ENCODE measurements around the gene TRAPPC2B. TPM values are rescaled to one million over a fixed set of nuclear protein-coding genes. Genes with fewer than 3 reads are reported as not detected.

Gene TRAPPC2B
- total and polyA plus RNA-seq, 8 donors: 8.2 to 16.0 (median 13.6) TPM

- DNase-seq (no peak), ATAC-seq (no peak)
- H3K9me3 ChIP-seq: peaks cover 0 to 24% of the 10 kb centered on the region in 2 donors
- no peak for TF ChIP-seq CTCF (IDR thresholded peaks at IDR 0.05)
- peaks cover 0 to 38% of the 10 kb centered on the region in 2 donors for H3K36me3 ChIP-seq
- intact Hi-C loops (cut with DNase I): no loop called here
- H3K4me3 ChIP-seq: peak overlapping the region; percentile 76 to 95
- peaks cover 6 to 16% of the 10 kb centered on the region in 2 donors for H3K4me1 ChIP-seq
- no peak overlapping the region for H3K27ac ChIP-seq
- H3K27me3 ChIP-seq: no peaks in the 10 kb centered on the region
These were observed 11.5 kb upstream of the TRAPPC2B start for GRCh38 chr19:57351867-57352266.

- no peak for ATAC-seq
These were observed 7.4 kb upstream of the TRAPPC2B start for GRCh38 chr19:57355916-57356315.

GRCh38 chr19:57357406-57357805, 5.9 kb upstream of the TRAPPC2B start:
- DNase-seq: no peak
- no peak overlapping the region for H3K27ac ChIP-seq
- H3K4me3 ChIP-seq: no peak overlapping the region
- no peaks in the 10 kb centered on the region for H3K27me3 ChIP-seq
- TF ChIP-seq CTCF (IDR thresholded peaks at IDR 0.05): no peak
- peaks cover 0 to 62% of the 10 kb centered on the region in 2 donors for H3K36me3 ChIP-seq
- H3K9me3 ChIP-seq: peaks cover 0 to 72% of the 10 kb centered on the region in 2 donors
- ATAC-seq: no peak
- peaks cover 0 to 8% of the 10 kb centered on the region in 2 donors for H3K4me1 ChIP-seq
- intact Hi-C loops (cut with DNase I): no loop called here

More at GRCh38 chr19:57355916-57356315, 7.4 kb upstream of the TRAPPC2B start:
- peaks cover 6 to 16% of the 10 kb centered on the region in 2 donors for H3K4me1 ChIP-seq
- H3K36me3 ChIP-seq: peaks cover 0 to 62% of the 10 kb centered on the region in 2 donors
- intact Hi-C loops (cut with DNase I): no loop called here
- peaks cover 0 to 57% of the 10 kb centered on the region in 2 donors for H3K9me3 ChIP-seq
- H3K27me3 ChIP-seq: no peaks in the 10 kb centered on the region
- no peak overlapping the region for H3K4me3 ChIP-seq
- no peak overlapping the region for H3K27ac ChIP-seq
- TF ChIP-seq CTCF (IDR thresholded peaks at IDR 0.05): no peak
- no peak for DNase-seq

- Histone ChIP-seq H3K4me1 (peaks cover 5 to 12% of the 10 kb centered on the region in 2 donors), H3K36me3 (peaks cover 0 to 49% of the 10 kb centered on the region in 2 donors), H3K9me3 (peaks cover 0 to 70% of the 10 kb centered on the region in 2 donors), H3K4me3 (no peak overlapping the region), H3K27me3 (no peaks in the 10 kb centered on the region), H3K27ac (no peak overlapping the region)
- DNase-seq: no peak
- no peak for ATAC-seq
- TF ChIP-seq CTCF (IDR thresholded peaks at IDR 0.05): no peak
- intact Hi-C loops (cut with DNase I): no loop called here
These were observed 4.1 kb upstream of the TRAPPC2B start for GRCh38 chr19:57359300-57359699.

GRCh38 chr19:57362419-57362818, 932 bp upstream of the TRAPPC2B start:
- no peak for TF ChIP-seq CTCF (IDR thresholded peaks at IDR 0.05)
- Histone ChIP-seq H3K27ac (peak overlapping the region; percentile 92 to 94), H3K9me3 (peaks cover 0 to 49% of the 10 kb centered on the region in 2 donors), H3K4me3 (peak overlapping the region; percentile 61 to 82), H3K4me1 (peaks cover 5 to 19% of the 10 kb centered on the region in 2 donors), H3K36me3 (peaks cover 0 to 20% of the 10 kb centered on the region in 2 donors), H3K27me3 (no peaks in the 10 kb centered on the region)
- DNase-seq (no peak), ATAC-seq (no peak)
- intact Hi-C loops (cut with DNase I): no loop called here

Data from left lung (tissue), 10 donors.